Naive thymus-derived CD4-positive, alpha-beta T cell (primary cell): Measurements from ENCODE around the gene LHFPL3. TPM values are rescaled to one million over a fixed set of nuclear protein-coding genes. Genes with fewer than 3 reads are reported as not detected.
"Not testable (repeated sequence)": the region's sequence is repeated elsewhere in the genome, so short reads cannot be mapped to it uniquely, and the experiment has no call there.

Experiments used
- ATAC-seq: fragments of 150-1000 bp; cut with Tn5 transposase; 2 replicates; pipeline ENCODE4 v1.10.0; 2021; ENCODE audit warnings: mild to moderate bottlenecking, moderate library complexity
- CTCF ChIA-PET: fragments of 350-600 bp; sonication (Branson Sonifier 250); formaldehyde crosslinking; loops from one replicate; lab custom pipeline; 2021; ENCODE audit warnings: antibody characterized with exemption; lab: Charles Lee
- POLR2A ChIA-PET: fragments of 350-600 bp; sonication (Branson Sonifier 250); formaldehyde crosslinking; loops from one replicate; lab custom pipeline; 2021; ENCODE audit warnings: antibody characterized with exemption, inconsistent platforms; lab: Charles Lee
- DNase-seq, 9 donors: peaks; one replicate each; pipeline versions ENCODE4 v3.0.0 to v3.0.0-alpha.2; 2020 to 2022; ENCODE audit warnings: mixed read lengths in 1 of 9
- H3K27ac ChIP-seq: one replicate; pipeline ENCODE4 v1.7.0; 2013; ENCODE audit warnings: mild to moderate bottlenecking, low read depth, low read length, moderate library complexity
- H3K27me3 ChIP-seq, 2 donors: one replicate each; pipeline ENCODE4 v1.7.0; 2013; ENCODE audit warnings: low read length in 2 of 2, mild to moderate bottlenecking in 2 of 2, moderate library complexity in 2 of 2; ENCODE audit not compliant: control insufficient read depth in 2 of 2, insufficient read depth in 2 of 2
- H3K36me3 ChIP-seq, 3 experiments: 1 replicate in 2 of 3; 2 replicates in 1 of 3; pipeline ENCODE4 v1.7.0; 2013; ENCODE audit warnings: low read length in 3 of 3, mild to moderate bottlenecking in 3 of 3, moderate library complexity in 1 of 3; ENCODE audit not compliant: insufficient read depth in 3 of 3, control insufficient read depth in 2 of 3
- H3K4me1 ChIP-seq, 2 donors: one replicate each; pipeline ENCODE4 v1.7.0; 2013; ENCODE audit warnings: low read length in 2 of 2, mild to moderate bottlenecking in 2 of 2, moderate library complexity in 1 of 2; ENCODE audit not compliant: control insufficient read depth in 2 of 2, insufficient read depth in 2 of 2
- H3K4me3 ChIP-seq: 2 replicates; pipeline ENCODE4 v1.7.0; 2013; ENCODE audit warnings: mild to moderate bottlenecking, low read length
- H3K9me3 ChIP-seq, 3 experiments: 1 replicate in 2 of 3; 2 replicates in 1 of 3; pipeline ENCODE4 v1.7.0; 2013; ENCODE audit warnings: low read length in 3 of 3; ENCODE audit not compliant: control insufficient read depth in 2 of 3
- H3K27ac Mint-ChIP-seq, 9 donors: one replicate each; pipeline ENCODE4 v1.8.0; 2020 to 2022; ENCODE audit warnings: mixed read lengths in 9 of 9, mild to moderate bottlenecking in 8 of 9, moderate library complexity in 5 of 9, inconsistent platforms in 2 of 9
- H3K27me3 Mint-ChIP-seq, 5 donors: one replicate each; pipeline ENCODE4 v1.8.0; 2021 to 2022; ENCODE audit warnings: mixed read lengths in 5 of 5, mild to moderate bottlenecking in 1 of 5
- H3K36me3 Mint-ChIP-seq, 5 donors: one replicate each; pipeline ENCODE4 v1.8.0; 2020 to 2022; ENCODE audit warnings: mixed read lengths in 5 of 5, mild to moderate bottlenecking in 3 of 5, inconsistent platforms in 1 of 5
- H3K4me1 Mint-ChIP-seq, 7 donors: one replicate each; pipeline ENCODE4 v1.8.0; 2020 to 2022; ENCODE audit warnings: mixed read lengths in 7 of 7, mild to moderate bottlenecking in 3 of 7, inconsistent platforms in 1 of 7
- H3K4me3 Mint-ChIP-seq, 10 donors: one replicate each; pipeline ENCODE4 v1.8.0; 2020 to 2022; ENCODE audit warnings: mild to moderate bottlenecking in 10 of 10, mixed read lengths in 10 of 10, moderate library complexity in 6 of 10, inconsistent platforms in 2 of 10
- H3K9me3 Mint-ChIP-seq, 11 donors: one replicate each; pipeline ENCODE4 v1.8.0; 2020 to 2022; ENCODE audit warnings: mixed read lengths in 11 of 11, mild to moderate bottlenecking in 4 of 11, inconsistent platforms in 1 of 11, moderate library complexity in 1 of 11
- intact Hi-C, 2 donors: fragments of 100-400 bp; cut with micrococcal nuclease; formaldehyde crosslinking; loops; one replicate each; pipeline ENCODE4 v1.15.1; 2023
- polyA plus RNA-seq, 2 donors: library from polyadenylated mRNA; unstranded; fragments of 300-500 nt; fragmentation: Illumina TruSeq; gene quantifications; one replicate each; pipeline ENCODE4 v1.2.3, GENCODE V29; 2021
- total RNA-seq, 6 experiments: library from RNA in 5 of 6; stranded (reverse) in 5 of 6; gene quantifications; 1 replicate in 5 of 6; 2 replicates in 1 of 6; pipeline ENCODE4 v1.2.3 and lab custom pipeline; 2021 to 2026

LHFPL3 gene
- total and polyA plus RNA-seq, 7 experiments from 2014 or later, result not detected

- ATAC-seq, H3K4me1 Mint-ChIP-seq, H3K4me3 ChIP-seq, H3K36me3 ChIP-seq, POLR2A ChIA-PET, H3K27me3 ChIP-seq, H3K36me3 Mint-ChIP-seq, CTCF ChIA-PET, intact Hi-C loops, H3K4me1 ChIP-seq, H3K9me3 Mint-ChIP-seq, H3K27ac Mint-ChIP-seq, H3K27ac ChIP-seq, DNase-seq, H3K4me3 Mint-ChIP-seq, H3K9me3 ChIP-seq: not testable (repeated sequence)
- H3K27me3 Mint-ChIP-seq, result peaks cover 0 to 12% (median 6%) of the 10 kb centered on the region in 5 donors
These were observed 392.6 kb downstream of the LHFPL3 start for GRCh38 chr7:104721027-104721426.

GRCh38 chr7:104723001-104723400 lies 394.6 kb downstream of the LHFPL3 start:
- CTCF ChIA-PET, result no interaction called here
- peaks cover 0 to 9% (median 4%) of the 10 kb centered on the region in 5 donors for H3K27me3 Mint-ChIP-seq

GRCh38 chr7:104758504-104758903 lies 430.1 kb downstream of the LHFPL3 start:
- DNase-seq (no peak), ATAC-seq (no peak)
- Mint-ChIP-seq H3K9me3 (peaks cover 0 to 26% (median 4%) of the 10 kb centered on the region in 11 donors), H3K4me3 (no peak overlapping the region), H3K4me1 (no peaks in the 10 kb centered on the region), H3K36me3 (no peaks in the 10 kb centered on the region), H3K27ac (no peak overlapping the region), H3K27me3 (peaks cover 0 to 28% (median 15%) of the 10 kb centered on the region in 5 donors)
- H3K4me1 ChIP-seq, result no peaks in the 10 kb centered on the region
- ChIA-PET POLR2A (no interaction called here), CTCF (no interaction called here)
- no peak overlapping the region for H3K4me3 ChIP-seq
- H3K36me3 ChIP-seq, result no peaks in the 10 kb centered on the region
- intact Hi-C loops, result no loop called here
- H3K27ac ChIP-seq, result no peak overlapping the region
- no peaks in the 10 kb centered on the region for H3K9me3 ChIP-seq
- H3K27me3 ChIP-seq, result no peaks in the 10 kb centered on the region

More at GRCh38 chr7:104723001-104723400, 394.6 kb downstream of the LHFPL3 start:
- POLR2A ChIA-PET, result no interaction called here
- no peak for ATAC-seq
- Histone ChIP-seq H3K9me3 (no peaks in the 10 kb centered on the region), H3K27me3 (no peaks in the 10 kb centered on the region), H3K4me1 (no peaks in the 10 kb centered on the region), H3K27ac (no peak overlapping the region), H3K36me3 (no peaks in the 10 kb centered on the region), H3K4me3 (no peak overlapping the region)
- H3K4me3 Mint-ChIP-seq, result no peak overlapping the region
- no peaks in the 10 kb centered on the region for H3K36me3 Mint-ChIP-seq
- intact Hi-C loops, result no loop called here
- H3K27ac Mint-ChIP-seq, result no peak overlapping the region
- peaks cover 0 to 2% (median 0%) of the 10 kb centered on the region in 11 donors for H3K9me3 Mint-ChIP-seq
- DNase-seq, result no peak
- H3K4me1 Mint-ChIP-seq, result no peaks in the 10 kb centered on the region

- Histone ChIP-seq H3K27ac (no peak overlapping the region), H3K4me1 (no peaks in the 10 kb centered on the region), H3K9me3 (no peaks in the 10 kb centered on the region), H3K4me3 (no peak overlapping the region), H3K36me3 (no peaks in the 10 kb centered on the region), H3K27me3 (no peaks in the 10 kb centered on the region)
- ChIA-PET POLR2A (no interaction called here), CTCF (no interaction called here)
- Mint-ChIP-seq H3K4me1 (no peaks in the 10 kb centered on the region), H3K9me3 (peaks cover 0 to 14% (median 3%) of the 10 kb centered on the region in 11 donors), H3K27ac (no peak overlapping the region), H3K36me3 (no peaks in the 10 kb centered on the region), H3K27me3 (peaks cover 7 to 29% (median 11%) of the 10 kb centered on the region in 5 donors), H3K4me3 (no peak overlapping the region)
- no peak for ATAC-seq
- no peak for DNase-seq
- intact Hi-C loops, result no loop called here
These were observed 433.5 kb downstream of the LHFPL3 start for GRCh38 chr7:104761892-104762291.

GRCh38 chr7:104767113-104767512 lies 438.7 kb downstream of the LHFPL3 start:
- H3K4me3 ChIP-seq, result no peak overlapping the region
- intact Hi-C loops, result no loop called here
- no peaks in the 10 kb centered on the region for H3K36me3 Mint-ChIP-seq
- H3K4me3 Mint-ChIP-seq, result no peak overlapping the region
- H3K9me3 Mint-ChIP-seq, result peaks cover 0 to 5% (median 0%) of the 10 kb centered on the region in 11 donors
- CTCF ChIA-PET, result no interaction called here
- ATAC-seq (no peak), DNase-seq (no peak)
- H3K4me1 ChIP-seq, result no peaks in the 10 kb centered on the region
- H3K27ac Mint-ChIP-seq, result no peak overlapping the region
- no peaks in the 10 kb centered on the region for H3K27me3 ChIP-seq
- H3K4me1 Mint-ChIP-seq, result no peaks in the 10 kb centered on the region
- H3K27ac ChIP-seq, result no peak overlapping the region
- no peaks in the 10 kb centered on the region for H3K36me3 ChIP-seq
- no peaks in the 10 kb centered on the region for H3K9me3 ChIP-seq
- POLR2A ChIA-PET, result no interaction called here
- H3K27me3 Mint-ChIP-seq, result peaks cover 7 to 20% (median 13%) of the 10 kb centered on the region in 5 donors

- H3K27ac Mint-ChIP-seq, result no peak overlapping the region
- Histone ChIP-seq H3K36me3 (no peaks in the 10 kb centered on the region), H3K4me1 (no peaks in the 10 kb centered on the region), H3K4me3 (no peak overlapping the region), H3K27me3 (no peaks in the 10 kb centered on the region), H3K27ac (no peak overlapping the region), H3K9me3 (no peaks in the 10 kb centered on the region)
- intact Hi-C loops, result no loop called here
- POLR2A ChIA-PET, result no interaction called here
- DNase-seq (no peak), ATAC-seq (no peak)
- H3K4me3 Mint-ChIP-seq, result no peak overlapping the region
- peaks cover 0 to 5% (median 0%) of the 10 kb centered on the region in 11 donors for H3K9me3 Mint-ChIP-seq
- H3K36me3 Mint-ChIP-seq, result no peaks in the 10 kb centered on the region
- H3K27me3 Mint-ChIP-seq, result peaks cover 11 to 27% (median 16%) of the 10 kb centered on the region in 5 donors
- CTCF ChIA-PET, result no interaction called here
- H3K4me1 Mint-ChIP-seq, result no peaks in the 10 kb centered on the region
These were observed 439.6 kb downstream of the LHFPL3 start for GRCh38 chr7:104767826-104768536.
